A673 (cell line): ENCODE data around the gene NET1. TPM values are rescaled to one million over a fixed set of nuclear protein-coding genes. Genes with fewer than 3 reads are reported as not detected.

Experiments
- BruUV-seq: library from RNA; stranded (reverse); fragments of 400-500 nt; replicated peaks from 2 replicates; lab custom pipeline; 2021; lab: Mats Ljungman, UMichigan
- CTCF ChIA-PET: fragments of 300-600 bp; sonication (Branson Sonifier 250); formaldehyde crosslinking; loops from one replicate; lab custom pipeline; 2022; ENCODE audit warnings: antibody characterized with exemption; lab: Charles Lee
- POLR2A ChIA-PET: fragments of 300-600 bp; sonication (Branson Sonifier 250); formaldehyde crosslinking; loops from one replicate; lab custom pipeline; 2022; ENCODE audit warnings: antibody characterized with exemption; ENCODE audit not compliant: low non-redundant PET; lab: Charles Lee
- DNase-seq: peaks from one replicate; pipeline ENCODE4 v3.0.0-alpha.2; 2015; ENCODE audit warnings: low spot score
- H3K27ac ChIP-seq: fragments of 200-600 bp; sonication (generic); 2 replicates; pipeline ENCODE4 v1.5.1; 2016; ENCODE audit warnings: mixed run types, low read depth, mild to moderate bottlenecking, mixed read lengths, antibody characterized with exemption, low read length; ENCODE audit not compliant: poor library complexity, severe bottlenecking
- H3K27me3 ChIP-seq: fragments of 200-600 bp; sonication (generic); replicated peaks from 2 replicates; pipeline ENCODE4 v1.6.1; 2017; ENCODE audit warnings: mixed run types, low read depth, mild to moderate bottlenecking, mixed read lengths, antibody characterized with exemption, low read length; ENCODE audit not compliant: insufficient read depth, poor library complexity
- H3K36me3 ChIP-seq: fragments of 200-600 bp; sonication (generic); 2 replicates; pipeline ENCODE4 v1.6.1; 2016; ENCODE audit warnings: mixed run types, mild to moderate bottlenecking, mixed read lengths, antibody characterized with exemption, low read length; ENCODE audit not compliant: insufficient read depth, poor library complexity, severe bottlenecking
- H3K4me1 ChIP-seq: fragments of 200-600 bp; sonication (generic); 2 replicates; pipeline ENCODE4 v1.6.1; 2017; ENCODE audit warnings: mixed run types, mild to moderate bottlenecking, mixed read lengths, antibody characterized with exemption, low read length; ENCODE audit not compliant: insufficient read depth, poor library complexity, severe bottlenecking
- H3K4me3 ChIP-seq: fragments of 200-600 bp; sonication (generic); 2 replicates; pipeline ENCODE4 v1.5.1; 2016; ENCODE audit warnings: low read depth, mixed run types, mild to moderate bottlenecking, mixed read lengths, low read length; ENCODE audit not compliant: poor library complexity, severe bottlenecking
- H3K9me3 ChIP-seq: fragments of 200-600 bp; sonication (generic); 2 replicates; pipeline ENCODE4 v1.6.1; 2016; ENCODE audit warnings: mixed run types, low read depth, mild to moderate bottlenecking, mixed read lengths, antibody characterized with exemption, low read length; ENCODE audit not compliant: poor library complexity, severe bottlenecking
- CTCF ChIP-seq: fragments of 300-800, 200-600 bp; sonication (generic); conservative IDR thresholded peaks from 2 replicates; pipeline ENCODE4 v1.5.1; 2017; ENCODE audit warnings: low read depth, mild to moderate bottlenecking, antibody characterized with exemption, low read length, moderate library complexity, mixed read lengths
- EZH2 ChIP-seq: fragments of 200-600 bp; sonication (generic); IDR thresholded peaks from 2 replicates; pipeline ENCODE4 v1.6.1; 2017; ENCODE audit warnings: borderline replicate concordance, low read depth, mild to moderate bottlenecking, mixed read lengths, antibody characterized with exemption, low read length; ENCODE audit not compliant: poor library complexity, severe bottlenecking
- intact Hi-C: fragments of 100-400 bp; cut with micrococcal nuclease; formaldehyde crosslinking; loops from one replicate; pipeline ENCODE4 v1.10.0; 2022; ENCODE audit not compliant: unreplicated experiment
- total RNA-seq: library from RNA; stranded (reverse); gene quantifications from 2 replicates; pipeline ENCODE4 v1.2.3, GENCODE V29; 2021

The NET1 gene
- total RNA-seq, 1 experiment from 2014 or later, result 71.4 TPM

GRCh38 chr10:5370493-5371352 lies 41.6 kb upstream of the NET1 start:
- H3K9me3 ChIP-seq, result no peaks in the 10 kb centered on the region
- BruUV-seq, result no TSS peak
- TF ChIP-seq EZH2 (no peak), CTCF (no peak)
- H3K4me1 ChIP-seq, result no peaks in the 10 kb centered on the region
- intact Hi-C loops, result no loop called here
- no peaks in the 10 kb centered on the region for H3K36me3 ChIP-seq
- H3K4me3 ChIP-seq, result no peak overlapping the region
- ChIA-PET POLR2A (no interaction called here), CTCF (no interaction called here)
- no peaks in the 10 kb centered on the region for H3K27me3 ChIP-seq
- DNase-seq, result no peak
- H3K27ac ChIP-seq, result no peak overlapping the region

GRCh38 chr10:5373307-5373706 lies 39.0 kb upstream of the NET1 start:
- H3K9me3 ChIP-seq, result no peaks in the 10 kb centered on the region
- no peaks in the 10 kb centered on the region for H3K27me3 ChIP-seq
- ChIA-PET CTCF (no interaction called here), POLR2A (no interaction called here)
- no peak overlapping the region for H3K27ac ChIP-seq
- intact Hi-C loops, result no loop called here
- DNase-seq, result no peak
- no TSS peak for BruUV-seq
- TF ChIP-seq EZH2 (no peak), CTCF (no peak)
- H3K4me1 ChIP-seq, result no peaks in the 10 kb centered on the region
- H3K36me3 ChIP-seq, result no peaks in the 10 kb centered on the region
- no peak overlapping the region for H3K4me3 ChIP-seq

- H3K4me1 ChIP-seq, result no peaks in the 10 kb centered on the region
- H3K36me3 ChIP-seq, result no peaks in the 10 kb centered on the region
- no peak overlapping the region for H3K27ac ChIP-seq
- intact Hi-C loops, result no loop called here
- no peak for DNase-seq
- no TSS peak for BruUV-seq
- H3K9me3 ChIP-seq, result no peaks in the 10 kb centered on the region
- no peak overlapping the region for H3K4me3 ChIP-seq
- TF ChIP-seq EZH2, result no peak
- no peak for TF ChIP-seq CTCF
- H3K27me3 ChIP-seq, result no peaks in the 10 kb centered on the region
- ChIA-PET CTCF (no interaction called here), POLR2A (no interaction called here)
These were observed 38.3 kb upstream of the NET1 start for GRCh38 chr10:5373891-5374611.
